ENCODE results near the gene RAI14.
A peak's percentile ranks its signal among the peaks of the same experiment; 100 is the strongest.

RAI14 gene

GRCh38 chr5:34677428-34677827 lies 21.3 kb downstream of the RAI14 start:
- no peak for DNase-seq (ENCODE audit: low spot score)

GRCh38 chr5:34680896-34681295 lies 24.8 kb downstream of the RAI14 start:
- DNase-seq (ENCODE audit: low spot score): no peak

GRCh38 chr5:34682926-34683623 lies 26.9 kb downstream of the RAI14 start:
- no peak for DNase-seq (ENCODE audit: low spot score)

GRCh38 chr5:34684281-34684979 lies 28.3 kb downstream of the RAI14 start:
- peak; percentile 32 for DNase-seq (ENCODE audit: low spot score)

- no peak for DNase-seq (ENCODE audit: low spot score)
These were observed 28.8 kb downstream of the RAI14 start for GRCh38 chr5:34684980-34685352.

- no peak for DNase-seq (ENCODE audit: low spot score)
These were observed 29.5 kb downstream of the RAI14 start for GRCh38 chr5:34685485-34686165.

- DNase-seq (ENCODE audit: low spot score): peak; percentile 64
These were observed 30.7 kb downstream of the RAI14 start for GRCh38 chr5:34686762-34687268.

- no peak for DNase-seq (ENCODE audit: low spot score)
These were observed 31.3 kb downstream of the RAI14 start for GRCh38 chr5:34687269-34688011.

GRCh38 chr5:34688015-34688810 lies 32.1 kb downstream of the RAI14 start:
- DNase-seq (ENCODE audit: low spot score): no peak

GRCh38 chr5:34690301-34690700 lies 34.2 kb downstream of the RAI14 start:
- DNase-seq (ENCODE audit: low spot score): no peak

- DNase-seq (ENCODE audit: low spot score): no peak
These were observed 34.8 kb downstream of the RAI14 start for GRCh38 chr5:34690898-34691297.

GRCh38 chr5:34691326-34691725 lies 35.2 kb downstream of the RAI14 start:
- DNase-seq (ENCODE audit: low spot score): no peak

- no peak for DNase-seq (ENCODE audit: low spot score)
These were observed 36.7 kb downstream of the RAI14 start for GRCh38 chr5:34692786-34693185.

GRCh38 chr5:34694012-34694411 lies 37.9 kb downstream of the RAI14 start:
- DNase-seq (ENCODE audit: low spot score): no peak

- DNase-seq (ENCODE audit: low spot score): no peak
These were observed 38.6 kb downstream of the RAI14 start for GRCh38 chr5:34694685-34695084.

GRCh38 chr5:34695275-34696027 lies 39.3 kb downstream of the RAI14 start:
- no peak for DNase-seq (ENCODE audit: low spot score)

GRCh38 chr5:34697308-34698108 lies 41.4 kb downstream of the RAI14 start:
- no peak for DNase-seq (ENCODE audit: low spot score)

GRCh38 chr5:34698109-34698419 lies 41.9 kb downstream of the RAI14 start:
- no peak for DNase-seq (ENCODE audit: low spot score)

GRCh38 chr5:34698754-34699153 lies 42.6 kb downstream of the RAI14 start:
- no peak for DNase-seq (ENCODE audit: low spot score)

Data from HuH-7 (cell line).